ENCODE measurements around the gene STBD1. TPM values are rescaled to one million over a fixed set of nuclear protein-coding genes. Genes with fewer than 3 reads are reported as not detected.

The STBD1 gene
- total RNA-seq (2014; rRNA removed) (7.3 and 10.9 TPM in 2 replicates), Bru-seq, nascent RNA (percentile 61 among the genes with signal in this experiment), BruChase-seq, experiment 1, labeled RNA remaining after a 6-hour chase (percentile 72 among the genes with signal in this experiment), BruChase-seq, experiment 2, labeled RNA remaining after a 2-hour chase (percentile 74 among the genes with signal in this experiment)
- long read RNA-seq, transcript STBD1-201 (2 exons, 3,420 nt), result major isoform, 61 of 68 reads
- long read RNA-seq, partial matches to known transcripts, result 0 of 68 reads
- long read RNA-seq, other reads (novel, unspliced or antisense), result 7 of 68 reads

GRCh38 chr4:76305971-76306881, at the start of gene STBD1:
TSS of gene STBD1 (plus strand) at chr4:76306733. CDS start at chr4:76306770, 37 bp downstream.
- ChIA-PET POLR2A (ENCODE audit: unreplicated experiment) (interaction anchor here (0.5 to 0.7 kb wide), 2 partner anchors 40 to 91 kb away, joined by 3 read pairs; no protein-coding TSS in a partner anchor), CTCF (interaction anchor here (0.6 to 1.2 kb wide), 3 partner anchors 28 to 126 kb away, joined by 3 to 5 read pairs (median 4); no protein-coding TSS in a partner anchor)
- Histone ChIP-seq H3K4me3 (ENCODE audit: low read length) (peak within 1 kb of the TSS; percentile 99), H3K4me2 (ENCODE audit: low read length) (peak within 1 kb of the TSS; percentile 81), H3K9ac (ENCODE audit: low read length) (peak within 1 kb of the TSS; percentile 89), H3K27me3 (ENCODE audit: low read length) (no peaks in the 10 kb centered on the region), H2AFZ (ENCODE audit: low read length) (peak within 1 kb of the TSS; percentile 92), H3K36me3 (ENCODE audit: low read depth, low read length) (peaks cover 3% of the 10 kb centered on the region; the same call in 1 of the 2 replicates), H3K79me2 (ENCODE audit: low read length) (peaks cover 45% of the 10 kb centered on the region), H3F3A (ENCODE audit: low read length, unreplicated experiment) (no peaks in the 10 kb centered on the region), H3K9me3 (ENCODE audit: low read length) (no peaks in the 10 kb centered on the region), H3K27ac (ENCODE audit: low read length) (peak within 1 kb of the TSS; percentile 83), H3K4me1 (ENCODE audit: insufficient read depth, low read length) (peaks cover 29% of the 10 kb centered on the region), H3K9me2 (replicated peaks; ENCODE audit: low read length) (no peaks in the 10 kb centered on the region), H4K20me1 (ENCODE audit: low read length) (no peaks in the 10 kb centered on the region)
- DNase-seq (peak; percentile 71), ATAC-seq (peak; percentile 79)
- TF ChIP-seq EZH2phosphoT487 (IDR thresholded peaks at IDR 0.05; ENCODE audit: borderline replicate concordance, low read length) (no peak), CTCF (conservative IDR thresholded peaks at IDR 0.05; ENCODE audit: low read depth, low read length) (no peak), EZH2 (IDR thresholded peaks at IDR 0.05; ENCODE audit: low read length, unreplicated experiment) (no peak)
- intact Hi-C loops (cut with micrococcal nuclease), result loop anchor here (1.0 to 10.0 kb wide), 5 partner anchors 55 to 199 kb away; partner anchors contain the start of genes FAM47E and SCARB2
- BruUV-seq (replicated peaks), result no TSS peak

- H3K4me1 ChIP-seq (ENCODE audit: insufficient read depth, low read length), result no peaks in the 10 kb centered on the region
- H3K27ac ChIP-seq (ENCODE audit: low read length), result no peak overlapping the region
- no peak for ATAC-seq
- no peaks in the 10 kb centered on the region for H4K20me1 ChIP-seq (ENCODE audit: low read length)
- no peaks in the 10 kb centered on the region for H3K9me3 ChIP-seq (ENCODE audit: low read length)
- no peaks in the 10 kb centered on the region for H3K79me2 ChIP-seq (ENCODE audit: low read length)
- POLR2A ChIA-PET (ENCODE audit: unreplicated experiment), result no interaction called here
- H3K4me3 ChIP-seq (ENCODE audit: low read length), result no peak overlapping the region
- H2AFZ ChIP-seq (ENCODE audit: low read length), result no peak overlapping the region
- no peaks in the 10 kb centered on the region for H3K9me2 ChIP-seq (replicated peaks; ENCODE audit: low read length)
- H3F3A ChIP-seq (ENCODE audit: low read length, unreplicated experiment), result no peaks in the 10 kb centered on the region
- CTCF ChIA-PET, result no interaction called here
- TF ChIP-seq EZH2 (IDR thresholded peaks at IDR 0.05; ENCODE audit: low read length, unreplicated experiment), result no peak
- TF ChIP-seq EZH2phosphoT487 (IDR thresholded peaks at IDR 0.05; ENCODE audit: borderline replicate concordance, low read length), result no peak
- no peak for TF ChIP-seq CTCF (conservative IDR thresholded peaks at IDR 0.05; ENCODE audit: low read depth, low read length)
- no peak overlapping the region for H3K9ac ChIP-seq (ENCODE audit: low read length)
- DNase-seq, result no peak
- H3K27me3 ChIP-seq (ENCODE audit: low read length), result no peaks in the 10 kb centered on the region
- no peaks in the 10 kb centered on the region for H3K36me3 ChIP-seq (ENCODE audit: low read depth, low read length)
- intact Hi-C loops (cut with micrococcal nuclease), result no loop called here
- H3K4me2 ChIP-seq (ENCODE audit: low read length), result no peak overlapping the region
- no TSS peak for BruUV-seq (replicated peaks)
These were observed 49.6 kb upstream of the STBD1 start for GRCh38 chr4:76256968-76257367.

Measured in PC-3 (cell line).